IPS DF 4.7 (cell line): ENCODE measurements around the gene FLT4.

Experiments used
- DNase-seq: peaks from one replicate; pipeline ENCODE4 v3.0.0-alpha.2; 2013; ENCODE audit warnings: low spot score; ENCODE audit errors: extremely low read depth

Gene FLT4

DNA sequence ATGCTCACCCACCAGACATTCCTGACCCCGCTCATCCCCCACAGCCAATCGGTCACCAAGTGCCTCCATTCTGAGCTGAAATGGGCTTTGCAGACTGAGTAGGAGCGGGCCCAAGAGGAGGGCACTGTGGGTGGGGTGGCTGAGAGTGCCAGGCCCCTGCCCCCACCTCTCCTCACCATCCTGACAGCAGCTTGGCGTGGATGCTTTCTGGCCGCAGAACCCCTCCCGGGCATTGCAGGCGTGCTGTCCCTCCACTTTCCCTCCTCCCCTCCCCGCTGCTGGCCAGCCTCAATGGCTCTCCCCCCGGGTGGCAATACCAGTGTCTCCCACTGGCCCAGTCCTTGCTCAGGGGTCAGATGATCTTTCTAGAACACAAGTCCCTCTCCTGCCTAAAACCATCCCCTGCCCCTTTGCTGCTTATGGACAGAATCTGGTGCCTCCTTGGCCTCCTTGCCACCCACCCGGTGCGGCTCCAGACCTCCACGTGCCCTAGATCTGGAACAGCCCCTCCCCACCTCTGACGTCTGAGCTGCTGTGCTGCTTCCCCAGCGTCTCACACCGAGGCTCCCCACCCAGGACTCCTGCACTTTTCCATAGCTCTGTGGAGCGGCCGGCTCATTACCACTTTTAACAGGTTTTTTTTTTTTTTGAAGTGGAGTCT, 6.1 kb downstream of the FLT4 start:
- no peak for DNase-seq

- DNase-seq: no peak
Measured at GRCh38 chr5:180642779-180643178, 6.6 kb downstream of the FLT4 start.

GRCh38 chr5:180642181-180642775, 7.1 kb downstream of the FLT4 start:
- no peak for DNase-seq

- DNase-seq: no peak
Measured at GRCh38 chr5:180641566-180641900, 7.9 kb downstream of the FLT4 start.

- no peak for DNase-seq
Measured at GRCh38 chr5:180640861-180641565, 8.4 kb downstream of the FLT4 start.

GRCh38 chr5:180640611-180640860, 8.9 kb downstream of the FLT4 start:
- no peak for DNase-seq

DNA sequence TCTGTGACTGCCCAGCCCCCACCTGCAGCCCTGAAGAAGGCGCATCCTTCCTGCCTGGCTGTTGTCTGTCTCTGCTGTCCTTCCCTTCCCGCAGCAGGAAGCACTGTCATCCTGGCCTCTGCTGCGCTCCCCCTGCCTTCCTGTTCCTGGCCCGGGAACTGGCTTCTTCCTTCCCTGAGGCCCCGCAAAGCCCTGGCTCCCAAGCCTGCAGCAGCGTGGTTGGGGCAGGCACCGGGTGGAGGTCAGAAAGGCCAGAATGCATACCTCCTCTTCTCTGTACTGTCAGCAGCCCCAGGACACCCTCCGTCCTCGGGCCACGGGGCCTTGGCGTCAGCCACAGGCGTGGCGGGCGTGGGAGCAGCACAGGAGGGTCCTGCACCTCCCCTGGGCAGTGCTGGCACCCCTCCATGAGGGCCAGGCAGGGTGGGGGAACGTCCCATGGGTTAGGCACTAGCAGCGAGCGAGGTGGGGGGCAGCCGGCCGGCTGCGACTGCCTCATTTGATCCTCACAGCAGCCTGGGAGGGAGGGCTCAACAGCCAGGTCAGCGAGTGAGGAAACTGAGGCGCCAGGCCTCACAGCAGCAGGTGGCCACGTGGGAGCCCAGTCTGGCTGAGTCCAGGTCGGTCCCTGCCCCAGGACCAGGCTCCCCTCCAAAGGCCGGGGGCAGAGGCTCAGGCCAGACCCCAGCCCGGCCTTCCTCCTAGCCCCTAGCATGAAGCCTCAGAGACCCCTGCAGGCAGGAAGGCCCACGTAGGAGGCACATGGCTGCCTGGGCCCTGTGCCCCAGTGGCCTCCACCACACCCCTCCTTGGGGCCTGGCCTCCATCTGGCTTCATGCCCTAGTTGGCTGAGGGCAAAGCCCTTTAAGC, 9.4 kb downstream of the FLT4 start:
- DNase-seq: no peak

- no peak for DNase-seq
Measured at GRCh38 chr5:180639287-180639686, 10.1 kb downstream of the FLT4 start.

DNA sequence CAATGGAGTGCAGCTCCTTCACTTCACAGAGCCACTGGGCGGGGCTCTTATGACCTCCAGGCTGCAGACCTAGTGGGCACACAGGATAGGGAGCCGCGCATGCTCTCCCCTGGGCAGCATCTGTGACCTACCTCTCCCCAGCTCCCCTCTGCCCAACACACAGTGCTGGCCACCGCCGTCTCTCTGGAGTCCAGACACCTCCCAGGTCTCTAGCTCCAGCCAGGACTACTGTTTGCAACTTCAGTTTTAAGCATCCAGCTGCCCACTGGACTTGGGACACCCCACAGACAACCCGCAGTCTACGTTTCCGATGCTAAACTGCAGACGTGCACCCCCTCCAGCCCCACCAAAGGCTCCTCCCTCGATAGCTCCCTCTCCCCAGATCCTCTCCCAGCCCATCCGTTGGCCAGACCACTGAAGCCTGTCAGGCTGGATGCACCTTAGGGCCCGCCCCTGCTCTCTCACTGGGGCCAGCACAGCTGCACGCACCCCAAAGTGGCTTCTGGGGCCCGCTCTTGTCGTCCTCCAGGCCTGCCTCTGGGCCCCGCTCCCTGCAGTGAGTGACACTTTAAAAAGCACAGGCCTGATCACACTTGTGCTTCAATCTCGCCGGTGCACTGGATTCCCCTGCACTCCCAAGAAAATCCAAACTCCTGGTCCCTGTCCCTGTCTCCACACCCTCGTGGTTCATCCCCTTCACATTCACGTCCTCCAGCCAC, 11.3 kb downstream of the FLT4 start:
- no peak for DNase-seq

DNA sequence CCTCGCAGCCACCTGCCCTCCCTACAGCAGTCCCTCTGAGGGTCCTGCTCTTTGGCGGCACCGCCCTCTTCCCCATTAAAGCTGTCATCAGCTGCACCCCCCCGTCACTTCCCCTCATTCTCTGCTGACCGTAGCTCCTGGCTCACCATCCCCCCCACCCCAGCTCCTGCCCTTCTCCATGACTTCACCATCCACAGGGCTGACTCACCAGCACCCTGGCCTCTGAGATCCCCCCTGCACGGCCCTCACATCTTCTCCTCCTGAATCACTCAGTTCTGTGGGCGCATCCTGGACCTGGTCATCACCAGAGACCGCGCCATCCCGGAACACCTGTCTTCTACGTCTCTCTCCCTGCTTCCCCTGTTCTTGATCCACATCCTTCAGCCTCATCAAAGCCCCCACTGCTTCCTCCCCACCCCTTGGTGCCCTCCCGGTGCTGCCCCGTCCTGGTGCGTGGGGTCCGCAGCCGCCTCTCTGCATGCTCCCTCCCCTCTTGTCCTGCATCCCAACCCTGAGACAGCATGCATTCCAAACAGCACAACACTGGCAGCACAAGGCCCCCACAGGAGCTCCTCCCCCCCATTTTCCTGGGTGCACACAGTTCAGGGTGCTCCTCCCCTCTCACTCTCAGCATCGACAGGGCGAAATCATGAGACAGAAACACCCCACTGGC, 12.9 kb downstream of the FLT4 start:
- DNase-seq: no peak

GRCh38 chr5:180636016-180636402, 13.4 kb downstream of the FLT4 start:
- no peak for DNase-seq

DNA sequence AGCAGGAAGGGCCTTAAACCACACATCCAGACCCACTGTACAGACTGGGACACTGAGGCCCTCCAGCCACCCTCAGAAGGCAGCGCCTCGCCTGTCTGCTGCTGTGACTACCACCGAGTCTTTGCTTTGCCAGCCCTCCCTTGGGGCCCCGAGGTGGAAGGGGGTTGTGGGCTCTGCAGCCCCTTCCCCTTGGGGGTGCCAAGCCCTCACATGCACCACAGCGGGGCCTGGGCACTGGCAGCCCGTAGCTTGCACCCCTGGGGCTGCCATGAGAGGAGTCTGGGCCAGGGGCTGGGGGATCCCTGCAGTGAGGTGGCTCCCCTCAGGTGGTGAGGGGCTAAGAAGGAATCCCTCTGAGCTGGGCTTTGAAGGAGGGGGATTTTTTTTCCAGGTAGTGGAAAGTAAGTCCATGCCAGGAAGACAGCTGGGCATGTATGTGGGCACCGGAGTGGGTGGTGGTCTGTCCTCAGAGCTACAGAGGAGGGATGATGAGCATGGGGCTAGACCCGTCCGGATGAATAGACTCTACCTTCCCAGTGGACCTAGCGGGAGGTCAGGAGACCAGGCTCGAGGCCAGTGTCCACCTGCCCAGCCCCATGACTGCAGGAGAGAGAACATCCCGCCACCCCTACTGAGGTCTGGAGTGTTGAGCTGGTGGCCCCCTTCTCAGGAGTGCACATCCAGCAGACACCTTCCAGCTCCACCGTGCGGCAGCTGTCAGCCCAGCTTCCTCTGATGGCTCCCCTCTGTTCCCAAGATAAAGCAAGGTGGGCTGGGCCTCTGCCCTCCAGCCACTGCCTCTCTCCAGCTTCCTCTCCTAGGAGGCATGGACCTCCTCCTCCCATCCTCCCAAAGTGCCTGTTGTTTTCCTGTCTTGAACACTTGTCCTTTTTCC, 15.9 kb downstream of the FLT4 start:
- no peak for DNase-seq

- no peak for DNase-seq
Measured at GRCh38 chr5:180632768-180633167, 16.6 kb downstream of the FLT4 start.

DNA sequence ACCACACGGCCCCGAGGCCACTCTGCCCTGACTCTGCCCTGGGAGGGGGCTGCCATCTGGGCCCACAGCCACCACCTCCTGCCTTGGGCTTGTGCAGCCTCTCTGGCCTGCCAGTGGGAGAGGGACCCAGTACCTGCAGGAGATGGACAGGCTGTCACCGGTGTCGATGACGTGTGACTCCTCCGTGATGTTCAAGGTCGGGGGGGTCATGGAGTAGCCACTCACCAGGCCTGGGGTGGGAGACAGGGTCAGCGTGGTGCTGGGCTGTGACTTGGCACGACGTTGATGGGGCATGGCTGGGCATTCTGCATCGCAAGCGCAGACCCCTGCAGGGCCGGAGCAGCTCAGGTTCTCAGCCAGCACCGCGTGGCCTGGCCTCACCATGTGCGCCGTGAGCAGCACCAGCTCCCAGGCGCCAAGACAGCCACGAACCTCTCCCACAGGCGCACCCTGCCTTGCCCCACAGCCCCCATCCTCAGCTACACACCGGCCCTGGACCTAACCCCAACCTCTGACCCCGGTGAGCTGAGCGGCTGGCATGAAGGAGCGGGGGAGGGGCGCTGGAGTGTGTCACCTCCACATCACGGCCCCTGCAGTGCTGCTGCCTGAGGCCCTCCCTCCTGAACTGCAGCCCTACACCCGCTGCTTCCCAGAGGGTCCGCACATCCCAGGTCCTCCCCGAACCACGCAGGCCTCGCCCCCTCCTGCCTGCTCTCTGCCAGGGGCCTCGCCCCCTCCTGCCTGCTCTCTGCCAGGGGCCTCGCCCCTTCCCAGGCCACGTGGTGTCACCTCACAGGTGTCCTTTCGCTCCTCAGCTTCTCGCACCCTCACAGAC, 17.6 kb downstream of the FLT4 start:
- DNase-seq: no peak

- no peak for DNase-seq
Measured at GRCh38 chr5:180630426-180630825, 19.0 kb downstream of the FLT4 start.

- DNase-seq: no peak
Measured at GRCh38 chr5:180629831-180630382, 19.5 kb downstream of the FLT4 start.

DNA sequence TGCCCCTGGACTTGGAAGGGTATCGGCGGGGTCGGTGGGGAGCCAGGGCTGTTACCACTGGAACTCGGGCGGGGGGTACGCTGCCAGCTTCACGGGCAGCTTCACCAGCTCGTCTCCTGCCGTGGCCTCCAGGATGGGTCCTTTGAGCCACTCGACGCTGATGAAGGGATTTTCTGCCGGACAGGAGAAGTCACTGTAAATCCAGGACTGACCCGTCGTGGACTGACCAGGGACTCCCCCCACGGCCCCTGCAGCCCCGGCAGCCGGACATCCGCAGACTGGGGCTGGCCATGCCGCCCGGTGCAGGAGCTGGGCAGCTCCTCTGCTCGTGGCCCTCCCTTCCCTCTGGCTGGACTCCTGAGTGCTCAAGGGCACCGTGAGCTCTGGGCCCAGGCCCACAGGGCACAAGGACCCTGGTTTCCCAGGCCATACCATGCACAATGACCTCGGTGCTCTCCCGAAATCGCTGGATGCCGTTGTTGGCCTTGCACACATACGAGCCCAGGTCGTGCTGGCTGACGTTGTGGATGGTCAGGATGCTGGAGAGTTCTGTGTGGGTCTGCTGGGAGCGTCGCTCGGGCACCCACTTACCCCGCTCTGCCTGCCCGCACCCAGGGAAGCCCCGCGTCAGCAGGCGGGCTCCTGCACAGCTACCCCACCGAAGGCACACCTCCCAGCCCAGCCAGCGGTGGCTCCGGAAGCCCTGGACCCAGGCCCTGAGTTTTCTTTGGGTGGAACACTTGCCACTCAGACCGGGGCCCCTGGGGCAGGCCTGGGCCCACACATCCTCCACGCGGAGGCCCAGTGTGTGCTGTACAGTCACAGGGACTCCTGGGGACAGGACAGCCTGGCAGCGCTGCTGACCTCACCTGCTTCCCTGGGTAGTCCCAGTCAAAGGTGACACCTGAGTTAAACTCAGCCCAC, 20.3 kb downstream of the FLT4 start:
- DNase-seq: no peak

DNA sequence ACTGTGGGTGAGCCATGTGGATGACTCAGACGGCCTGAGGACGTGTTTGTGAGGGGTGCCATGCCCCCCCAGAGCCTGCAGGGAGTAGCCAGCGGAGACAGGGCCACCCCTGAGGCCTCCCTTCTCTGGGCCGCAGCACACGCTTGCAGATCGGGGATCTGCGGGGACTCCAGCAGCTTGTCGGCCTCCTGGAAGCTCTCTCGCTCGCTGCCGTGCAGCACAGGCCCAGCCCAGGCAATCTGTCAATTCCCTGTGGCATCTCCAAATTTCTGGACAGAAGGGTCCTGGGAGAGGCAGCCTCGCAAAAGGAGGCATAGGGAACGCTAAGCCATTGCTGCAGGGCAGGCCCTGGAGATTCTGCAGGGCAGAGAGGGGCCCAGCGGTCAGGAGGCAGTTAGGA, 21.2 kb downstream of the FLT4 start:
- DNase-seq: no peak
